OCI-LY1 (cell line): ENCODE data around the gene SASH3.

Source experiments
- EZH2 ChIP-seq: fragments of 200-600 bp; sonication (generic), shearing (Covaris generic); IDR thresholded peaks from 2 replicates; pipeline ENCODE4 v1.8.0; 2017; ENCODE audit warnings: borderline replicate concordance, mixed run types, mild to moderate bottlenecking, antibody characterized with exemption, low read length, moderate library complexity, mixed read lengths
- TF ChIP-seq, protein P1 (sequence below): fragments of 200-600 bp; sonication (generic), shearing (Covaris generic); IDR thresholded peaks from 2 replicates; pipeline ENCODE4 v1.5.1; 2017; ENCODE audit warnings: mild to moderate bottlenecking, antibody characterized with exemption, low read length, moderate library complexity, mixed read lengths

- TF ChIP-seq, protein P1, sequence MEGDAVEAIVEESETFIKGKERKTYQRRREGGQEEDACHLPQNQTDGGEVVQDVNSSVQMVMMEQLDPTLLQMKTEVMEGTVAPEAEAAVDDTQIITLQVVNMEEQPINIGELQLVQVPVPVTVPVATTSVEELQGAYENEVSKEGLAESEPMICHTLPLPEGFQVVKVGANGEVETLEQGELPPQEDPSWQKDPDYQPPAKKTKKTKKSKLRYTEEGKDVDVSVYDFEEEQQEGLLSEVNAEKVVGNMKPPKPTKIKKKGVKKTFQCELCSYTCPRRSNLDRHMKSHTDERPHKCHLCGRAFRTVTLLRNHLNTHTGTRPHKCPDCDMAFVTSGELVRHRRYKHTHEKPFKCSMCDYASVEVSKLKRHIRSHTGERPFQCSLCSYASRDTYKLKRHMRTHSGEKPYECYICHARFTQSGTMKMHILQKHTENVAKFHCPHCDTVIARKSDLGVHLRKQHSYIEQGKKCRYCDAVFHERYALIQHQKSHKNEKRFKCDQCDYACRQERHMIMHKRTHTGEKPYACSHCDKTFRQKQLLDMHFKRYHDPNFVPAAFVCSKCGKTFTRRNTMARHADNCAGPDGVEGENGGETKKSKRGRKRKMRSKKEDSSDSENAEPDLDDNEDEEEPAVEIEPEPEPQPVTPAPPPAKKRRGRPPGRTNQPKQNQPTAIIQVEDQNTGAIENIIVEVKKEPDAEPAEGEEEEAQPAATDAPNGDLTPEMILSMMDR, result no peak
- no peak for TF ChIP-seq EZH2
Measured at GRCh38 chrX:129788527-129788926, 8.8 kb downstream of the SASH3 start.
